ENCODE data around the gene SLC44A3. TPM values are rescaled to one million over a fixed set of nuclear protein-coding genes. Genes with fewer than 3 reads are reported as not detected.

SLC44A3 gene
- total RNA-seq, 4 donors from 2014 or later = 20.6 to 60.5 (median 41.8) TPM

DNA sequence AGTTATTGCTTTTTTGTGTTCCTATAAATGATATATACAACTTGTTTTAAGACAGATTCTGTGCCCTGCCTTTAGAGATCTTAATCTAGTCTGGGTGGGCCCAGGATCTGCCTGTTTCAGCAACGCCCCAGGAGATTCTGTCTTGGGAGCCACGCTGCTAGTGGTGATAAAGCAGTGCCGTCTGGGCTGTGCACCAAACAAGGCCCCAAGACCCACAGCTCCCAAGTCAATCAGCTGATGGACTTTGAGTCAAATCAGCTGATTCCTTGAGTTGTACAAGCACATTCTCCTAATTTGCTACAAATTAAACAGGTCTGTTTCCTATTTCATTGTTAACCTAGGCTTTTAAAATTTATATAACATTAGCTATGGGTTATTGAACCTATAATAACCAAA, 15.7 kb upstream of the SLC44A3 start:
- in situ Hi-C loops (cut with MboI; ENCODE audit: low pct_ligation_motif_present in 1 of 4, low pct_unique_long_range_greater_than_20kb in 1 of 4, low sequenced_read_pairs in 3 of 4) (loop anchor here (10.0 to 25.0 kb wide), 2 partner anchors 280 to 742 kb away; no protein-coding TSS in a partner anchor), intact Hi-C loops (cut with DNase I; ENCODE audit: low total_unique reads) (loop anchor here (10.0 kb wide), 1 partner anchor 470 kb away; no protein-coding TSS in a partner anchor)
- Histone ChIP-seq H3K9me3 (no peaks in the 10 kb centered on the region), H3K27ac (peak overlapping the region; percentile 71 to 76 (median 74)), H3K4me3 (no peak overlapping the region), H3K36me3 (no peaks in the 10 kb centered on the region), H3K27me3 (no peaks in the 10 kb centered on the region), H3K4me1 (peaks cover 27 to 82% (median 54%) of the 10 kb centered on the region in 4 donors)
- no peak for DNase-seq
- 45 to 67% methylated on average over 2 to 3 of the region's 3 CpGs for WGBS, 2 donors (ENCODE audit: low coverage in 1 of 2)
- no peak for TF ChIP-seq EP300 (IDR thresholded peaks at IDR 0.05; ENCODE audit: low read depth)
- no peak for TF ChIP-seq POLR2AphosphoS5 (IDR thresholded peaks at IDR 0.05)
- no peak for TF ChIP-seq CTCF (IDR thresholded peaks at IDR 0.05)
- TF ChIP-seq POLR2A (IDR thresholded peaks at IDR 0.05) = no peak

DNA sequence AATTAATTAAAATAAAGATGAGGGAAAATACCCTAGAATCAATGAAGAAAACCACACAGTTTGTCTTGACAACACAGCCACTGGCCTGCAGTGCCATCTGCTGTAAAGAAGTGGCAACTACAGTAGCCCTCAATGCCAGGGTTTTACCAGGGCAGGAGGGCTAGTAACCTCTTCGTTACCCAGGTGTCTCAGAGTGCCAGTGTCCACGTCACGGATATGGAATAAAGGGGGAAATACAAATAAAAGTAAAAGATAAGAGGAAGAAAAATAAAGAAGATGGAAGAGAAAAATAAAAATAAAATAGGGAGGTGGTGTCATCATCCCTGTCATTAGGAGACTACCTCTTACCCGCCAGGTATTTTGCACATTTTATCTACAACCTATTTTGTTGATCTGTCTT, 14.2 kb upstream of the SLC44A3 start:
- peak; percentile 55 for DNase-seq
- intact Hi-C loops (cut with DNase I; ENCODE audit: low total_unique reads) (loop anchor here (5.0 to 10.0 kb wide), 2 partner anchors 284 to 471 kb away; no protein-coding TSS in a partner anchor), in situ Hi-C loops (cut with MboI; ENCODE audit: low pct_ligation_motif_present in 1 of 4, low pct_unique_long_range_greater_than_20kb in 1 of 4, low sequenced_read_pairs in 3 of 4) (loop anchor here (10.0 to 25.0 kb wide), 2 partner anchors 281 to 744 kb away; no protein-coding TSS in a partner anchor)
- Histone ChIP-seq H3K27me3 (no peaks in the 10 kb centered on the region), H3K9me3 (no peaks in the 10 kb centered on the region), H3K4me3 (no peak overlapping the region), H3K4me1 (peaks cover 27 to 82% (median 53%) of the 10 kb centered on the region in 4 donors), H3K27ac (peak overlapping the region; percentile 44 to 75 (median 66)), H3K36me3 (no peaks in the 10 kb centered on the region)
- TF ChIP-seq EP300 (IDR thresholded peaks at IDR 0.05; ENCODE audit: low read depth) (no peak), CTCF (IDR thresholded peaks at IDR 0.05) (peak; percentile 97 to 100 (median 99))
- WGBS, 2 donors (ENCODE audit: low coverage in 1 of 2) = 19% methylated on average over 4 of the region's 4 CpGs

DNA sequence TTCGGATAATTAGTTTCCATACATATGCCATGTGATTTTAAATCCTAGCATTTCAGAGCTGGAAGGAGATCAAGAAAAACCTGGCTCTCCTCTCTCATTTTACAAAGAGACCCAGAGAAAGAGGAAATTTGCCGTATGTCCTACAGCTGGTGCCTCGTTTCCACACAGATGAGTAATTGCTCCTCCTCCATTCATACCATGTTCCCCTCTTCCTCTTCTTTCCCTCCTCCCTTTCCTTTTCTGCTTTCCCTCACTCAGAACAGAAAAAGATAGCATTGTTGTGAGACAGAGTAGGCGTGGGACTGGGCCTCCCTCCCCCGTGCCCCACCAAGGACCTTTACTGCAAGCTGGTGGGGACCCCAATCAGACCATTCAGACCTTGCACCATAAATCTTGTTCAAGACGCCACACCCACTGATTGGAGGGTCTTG, 13.7 kb upstream of the SLC44A3 start:
- H3K27ac ChIP-seq = peak overlapping the region; percentile 44 to 75 (median 66)
- DNase-seq = no peak
- 17 to 38% methylated on average over 2 to 6 of the region's 6 CpGs for WGBS, 2 donors (ENCODE audit: low coverage in 1 of 2)
- H3K9me3 ChIP-seq = no peaks in the 10 kb centered on the region
- H3K36me3 ChIP-seq = no peaks in the 10 kb centered on the region
- intact Hi-C loops (cut with DNase I; ENCODE audit: low total_unique reads) (loop anchor here (5.0 to 10.0 kb wide), 2 partner anchors 284 to 472 kb away; no protein-coding TSS in a partner anchor), in situ Hi-C loops (cut with MboI; ENCODE audit: low pct_ligation_motif_present in 1 of 4, low pct_unique_long_range_greater_than_20kb in 1 of 4, low sequenced_read_pairs in 3 of 4) (loop anchor here (10.0 to 25.0 kb wide), 2 partner anchors 282 to 744 kb away; no protein-coding TSS in a partner anchor)
- TF ChIP-seq POLR2A (IDR thresholded peaks at IDR 0.05) (no peak), CTCF (IDR thresholded peaks at IDR 0.05) (no peak), POLR2AphosphoS5 (IDR thresholded peaks at IDR 0.05) (no peak), EP300 (IDR thresholded peaks at IDR 0.05; ENCODE audit: low read depth) (no peak)
- no peak overlapping the region for H3K4me3 ChIP-seq
- H3K4me1 ChIP-seq = peaks cover 25 to 77% (median 50%) of the 10 kb centered on the region in 4 donors
- H3K27me3 ChIP-seq = no peaks in the 10 kb centered on the region

GRCh38 chr1:94807742-94808491, 12.2 kb upstream of the SLC44A3 start:
- 57 to 75% methylated on average over 7 to 12 of the region's 12 CpGs for WGBS, 2 donors (ENCODE audit: low coverage in 1 of 2)
- H3K9me3 ChIP-seq = no peaks in the 10 kb centered on the region
- H3K36me3 ChIP-seq = no peaks in the 10 kb centered on the region
- peak overlapping the region; percentile 65 to 75 (median 66) for H3K27ac ChIP-seq
- no peak overlapping the region for H3K4me3 ChIP-seq
- no peaks in the 10 kb centered on the region for H3K27me3 ChIP-seq
- TF ChIP-seq CTCF (IDR thresholded peaks at IDR 0.05) = peak in 3 of 5 experiments; percentile 22 to 59 (median 45)
- TF ChIP-seq POLR2AphosphoS5 (IDR thresholded peaks at IDR 0.05) = peak in 1 of 3 donors; percentile 14
- TF ChIP-seq EP300 (IDR thresholded peaks at IDR 0.05; ENCODE audit: low read depth) = no peak
- no peak for TF ChIP-seq POLR2A (IDR thresholded peaks at IDR 0.05)
- in situ Hi-C loops (cut with MboI; ENCODE audit: low pct_ligation_motif_present in 1 of 4, low pct_unique_long_range_greater_than_20kb in 1 of 4, low sequenced_read_pairs in 3 of 4) (loop anchor here (10.0 to 25.0 kb wide), 2 partner anchors 283 to 746 kb away; no protein-coding TSS in a partner anchor), intact Hi-C loops (cut with DNase I; ENCODE audit: low total_unique reads) (loop anchor here (5.0 to 10.0 kb wide), 2 partner anchors 286 to 473 kb away; no protein-coding TSS in a partner anchor)
- DNase-seq = peak; percentile 78
- H3K4me1 ChIP-seq = peaks cover 16 to 62% (median 36%) of the 10 kb centered on the region in 4 donors

Measured in transverse colon (tissue), 4 donors.